Lower leg skin (tissue), 4 donors: ENCODE results near the gene GAB1. TPM values are rescaled to one million over a fixed set of nuclear protein-coding genes. Genes with fewer than 3 reads are reported as not detected.

Experiments
- DNase-seq, 2 donors: peaks; one replicate each; pipeline ENCODE4 v3.0.0-alpha.2; 2019; ENCODE audit warnings: low spot score in 2 of 2
- H3K4me3 ChIP-seq: fragments of 200-600 bp; sonication (generic); 2 replicates; pipeline ENCODE4 v1.5.1; 2017; ENCODE audit warnings: mild to moderate bottlenecking, low read depth; ENCODE audit not compliant: poor library complexity, severe bottlenecking
- POLR2A ChIP-seq, 2 donors: fragments of 450-650 bp; IDR thresholded peaks; one replicate each; pipeline ENCODE4 v1.6.1; 2016 to 2017; ENCODE audit warnings: antibody characterized with exemption in 2 of 2, mild to moderate bottlenecking in 1 of 2, moderate library complexity in 1 of 2
- WGBS, 2 donors: methylation state at CpG; one replicate each; pipeline ENCODE4 v1.1.5; 2018; 5-methylcytosine and 5-hydroxymethylcytosine counted together
- intact Hi-C: fragments of 100-400 bp; cut with DNase I; formaldehyde crosslinking; loops from one replicate; pipeline ENCODE4 v1.15.0; 2023; ENCODE audit warnings: low total_unique reads
- total RNA-seq, 4 donors: library from RNA; depleted of rRNA; stranded (reverse); fragments of >200 nt; gene quantifications; one replicate each; pipeline ENCODE4 v1.1.0, GENCODE V29; 2016
- TF ChIP-seq, protein P1 (sequence below), 3 donors: fragments of 450-650 bp; IDR thresholded peaks; one replicate each; pipeline ENCODE4 v1.5.1; 2016; ENCODE audit warnings: antibody characterized with exemption in 3 of 3, mild to moderate bottlenecking in 3 of 3, moderate library complexity in 2 of 3

The GAB1 gene
- total RNA-seq, 4 donors from 2014 or later = 25.7 to 42.9 (median 37.3) TPM

- no peak for TF ChIP-seq POLR2A (IDR thresholded peaks at IDR 0.05)
- TF ChIP-seq, protein P1, sequence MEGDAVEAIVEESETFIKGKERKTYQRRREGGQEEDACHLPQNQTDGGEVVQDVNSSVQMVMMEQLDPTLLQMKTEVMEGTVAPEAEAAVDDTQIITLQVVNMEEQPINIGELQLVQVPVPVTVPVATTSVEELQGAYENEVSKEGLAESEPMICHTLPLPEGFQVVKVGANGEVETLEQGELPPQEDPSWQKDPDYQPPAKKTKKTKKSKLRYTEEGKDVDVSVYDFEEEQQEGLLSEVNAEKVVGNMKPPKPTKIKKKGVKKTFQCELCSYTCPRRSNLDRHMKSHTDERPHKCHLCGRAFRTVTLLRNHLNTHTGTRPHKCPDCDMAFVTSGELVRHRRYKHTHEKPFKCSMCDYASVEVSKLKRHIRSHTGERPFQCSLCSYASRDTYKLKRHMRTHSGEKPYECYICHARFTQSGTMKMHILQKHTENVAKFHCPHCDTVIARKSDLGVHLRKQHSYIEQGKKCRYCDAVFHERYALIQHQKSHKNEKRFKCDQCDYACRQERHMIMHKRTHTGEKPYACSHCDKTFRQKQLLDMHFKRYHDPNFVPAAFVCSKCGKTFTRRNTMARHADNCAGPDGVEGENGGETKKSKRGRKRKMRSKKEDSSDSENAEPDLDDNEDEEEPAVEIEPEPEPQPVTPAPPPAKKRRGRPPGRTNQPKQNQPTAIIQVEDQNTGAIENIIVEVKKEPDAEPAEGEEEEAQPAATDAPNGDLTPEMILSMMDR (IDR thresholded peaks at IDR 0.05) = no peak
- H3K4me3 ChIP-seq = no peak overlapping the region
- no peak for DNase-seq
- intact Hi-C loops = no loop called here
Measured at GRCh38 chr4:143458966-143459365, 122.3 kb downstream of the GAB1 start.

DNA sequence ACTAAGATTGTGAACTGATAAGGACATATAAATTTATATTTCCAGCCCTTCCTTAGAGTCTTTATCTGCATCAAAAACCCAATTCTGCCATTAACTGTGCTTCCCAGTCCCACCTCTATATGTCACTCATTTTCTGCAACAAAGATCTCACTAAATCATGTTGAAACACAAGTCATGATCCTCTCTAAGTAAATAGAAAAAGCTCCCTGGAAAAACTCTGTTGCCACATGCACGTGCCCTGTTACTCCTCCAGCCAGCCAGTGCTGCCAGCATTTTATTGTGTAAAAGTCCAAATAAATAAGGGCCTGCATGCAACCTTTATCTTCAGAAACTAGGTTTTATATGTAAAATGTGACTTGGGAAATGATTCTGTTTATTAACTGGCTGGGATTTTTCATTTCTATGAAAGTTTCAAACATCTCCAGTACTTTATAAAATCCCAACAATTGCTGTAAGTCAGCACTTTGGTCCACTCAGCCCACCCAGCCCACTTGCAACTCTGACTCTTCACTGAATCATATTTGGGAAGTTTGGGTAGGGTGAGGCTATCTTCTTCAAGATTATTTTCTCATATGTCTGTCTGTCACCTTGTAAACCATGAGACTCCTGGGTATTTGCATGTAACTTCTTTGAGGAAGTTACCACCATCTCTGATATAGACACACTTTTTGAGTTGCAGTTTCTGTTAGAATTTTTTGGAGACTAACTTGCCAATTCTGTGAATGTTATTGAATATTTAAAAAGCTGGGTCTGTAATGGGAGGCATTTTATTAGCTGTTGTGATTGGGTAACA, 136.9 kb downstream of the GAB1 start:
- intact Hi-C loops = no loop called here
- no peak overlapping the region for H3K4me3 ChIP-seq
- WGBS, 2 donors = 89 to 91% methylated on average over 1 of the region's 1 CpG
- DNase-seq = no peak
- TF ChIP-seq POLR2A (IDR thresholded peaks at IDR 0.05) = no peak
- TF ChIP-seq, protein P1 (IDR thresholded peaks at IDR 0.05) = no peak

- no peak for TF ChIP-seq POLR2A (IDR thresholded peaks at IDR 0.05)
- TF ChIP-seq, protein P1 (IDR thresholded peaks at IDR 0.05) = no peak
- no peak for DNase-seq
- intact Hi-C loops = no loop called here
- 87 to 93% methylated on average over 2 of the region's 2 CpGs for WGBS, 2 donors
- H3K4me3 ChIP-seq = no peak overlapping the region
Measured at GRCh38 chr4:143477487-143477886, 140.8 kb downstream of the GAB1 start.

DNA sequence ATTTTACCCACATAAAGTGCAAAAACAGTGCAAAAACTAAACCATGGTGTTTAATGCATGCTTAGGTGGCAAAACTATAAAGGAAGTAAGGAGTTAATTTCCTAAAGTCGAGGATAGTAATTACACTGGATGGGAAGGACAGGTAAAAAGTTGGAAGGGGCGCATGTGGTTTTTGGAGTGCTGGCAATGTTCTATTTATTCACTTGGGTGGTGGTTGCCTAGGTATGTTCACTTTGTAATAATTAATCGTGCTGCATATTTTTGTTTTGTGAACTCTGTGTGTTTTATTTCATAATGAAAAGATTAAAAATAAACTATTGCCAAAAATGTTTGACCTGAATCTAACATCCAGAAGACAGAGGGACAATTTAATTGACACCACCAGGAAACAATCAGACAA, 144.7 kb downstream of the GAB1 start:
- no peak overlapping the region for H3K4me3 ChIP-seq
- intact Hi-C loops = no loop called here
- DNase-seq = no peak
- 33 to 34% methylated on average over 3 of the region's 3 CpGs for WGBS, 2 donors
- TF ChIP-seq, protein P1 (IDR thresholded peaks at IDR 0.05) = no peak
- no peak for TF ChIP-seq POLR2A (IDR thresholded peaks at IDR 0.05)

DNA sequence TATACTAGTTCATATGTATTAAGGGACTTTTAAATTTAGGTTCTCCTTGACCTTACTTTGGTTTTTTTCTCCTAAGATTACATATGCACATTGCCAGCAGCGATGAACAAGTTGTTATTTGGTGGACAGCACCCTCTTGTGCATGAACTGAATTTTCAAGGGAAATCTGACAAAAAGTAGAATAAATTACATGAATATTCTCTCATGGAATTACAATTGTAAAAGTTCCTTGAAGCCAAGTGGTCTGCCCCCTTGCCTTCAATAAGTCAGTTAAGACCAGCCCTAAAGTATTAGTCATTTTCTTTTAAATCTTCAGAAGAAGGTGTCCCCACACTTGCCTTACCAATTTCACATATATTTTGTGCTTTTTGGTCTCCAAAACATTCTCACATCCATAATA, 146.2 kb downstream of the GAB1 start:
- 5 to 13% methylated on average over 1 of the region's 1 CpG for WGBS, 2 donors
- DNase-seq = no peak
- H3K4me3 ChIP-seq = no peak overlapping the region
- intact Hi-C loops = no loop called here
- TF ChIP-seq, protein P1 (IDR thresholded peaks at IDR 0.05) = no peak
- TF ChIP-seq POLR2A (IDR thresholded peaks at IDR 0.05) = no peak

GRCh38 chr4:143486314-143486713, 149.6 kb downstream of the GAB1 start:
- intact Hi-C loops = no loop called here
- TF ChIP-seq, protein P1 (IDR thresholded peaks at IDR 0.05) = no peak
- TF ChIP-seq POLR2A (IDR thresholded peaks at IDR 0.05) = no peak
- WGBS, 2 donors = 89 to 93% methylated on average over 1 of the region's 1 CpG
- no peak overlapping the region for H3K4me3 ChIP-seq
- DNase-seq = no peak
